Stimulated activated CD8-positive, alpha-beta memory T cell treated with anti-CD3 and anti-CD28 coated beads, Interleukin-7, amount 100 ng/mL, for 1 hour (primary cell): ENCODE results near the gene TACC2.
"Not testable (repeated sequence)": the region's sequence is repeated elsewhere in the genome, so short reads cannot be mapped to it uniquely, and the experiment has no call there.

Experiments used
- DNase-seq, 2 donors: peaks; one replicate each; pipeline ENCODE4 v3.0.0-alpha.2; 2020; ENCODE audit warnings: low read depth in 2 of 2

The TACC2 gene

GRCh38 chr10:122057841-122058413 lies 69.0 kb downstream of the TACC2 start:
- DNase-seq: no peak

GRCh38 chr10:122060250-122060649 lies 71.3 kb downstream of the TACC2 start:
- no peak for DNase-seq

DNA sequence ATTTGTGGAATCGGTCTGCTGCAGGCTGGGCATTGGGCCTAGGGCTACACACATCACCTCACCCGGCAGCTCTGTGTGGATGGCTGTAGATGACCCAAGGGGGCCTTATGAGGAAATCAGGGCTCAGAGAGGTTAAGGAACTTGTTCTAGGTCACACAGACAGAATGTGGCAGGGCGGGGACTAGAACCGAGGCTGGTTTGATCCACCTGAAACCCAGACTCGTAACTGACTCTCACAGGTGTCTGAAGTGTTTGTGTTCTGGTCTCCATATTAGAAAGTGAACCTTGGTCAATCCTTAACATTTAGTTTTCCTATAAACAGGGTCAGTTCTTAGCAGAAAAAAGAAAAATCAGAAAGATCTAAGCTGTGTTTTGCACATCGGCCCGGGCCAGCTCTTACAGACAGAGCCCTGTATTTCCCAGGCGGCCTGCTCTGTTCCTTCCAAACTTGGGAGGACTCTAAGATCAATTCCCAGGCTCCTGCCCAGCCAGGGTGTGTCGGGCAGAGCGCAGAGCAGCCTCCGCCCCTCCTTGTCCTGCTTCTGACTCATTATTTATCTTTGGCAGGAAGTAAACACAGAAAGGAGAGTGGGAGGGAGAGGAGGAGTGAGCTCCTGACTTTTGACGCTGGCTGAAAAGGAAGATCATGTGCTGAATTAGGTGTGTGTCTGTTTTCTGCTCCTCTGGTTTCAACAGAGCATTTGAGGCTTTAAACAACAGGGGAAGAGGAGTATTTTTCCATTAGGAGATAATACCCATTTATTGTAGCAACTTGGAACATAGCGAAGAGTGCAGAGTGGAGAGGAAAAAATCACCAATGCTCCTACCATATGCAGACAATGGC lies 74.1 kb downstream of the TACC2 start:
- DNase-seq: no peak

GRCh38 chr10:122066337-122066939 lies 77.5 kb downstream of the TACC2 start:
- DNase-seq: not testable (repeated sequence)

DNA sequence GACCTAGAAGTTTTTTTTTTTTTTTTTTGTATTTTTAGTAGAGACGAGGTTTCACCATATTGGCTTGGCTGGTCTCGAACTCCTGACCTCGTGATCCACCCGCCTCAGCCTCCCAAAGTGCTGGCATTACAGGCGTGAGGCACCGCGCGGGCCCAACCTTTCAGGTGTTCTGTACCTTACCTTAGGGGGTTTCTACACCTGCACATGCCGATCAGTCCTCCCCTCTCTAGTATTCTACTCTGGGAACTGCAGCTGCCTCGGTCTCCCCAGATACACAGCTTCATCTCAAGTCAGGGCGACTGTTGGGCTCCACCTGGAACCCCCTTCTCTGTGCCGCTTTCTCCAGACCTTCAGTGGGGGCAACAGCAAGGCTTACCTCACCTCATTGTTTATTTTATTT lies 79.9 kb downstream of the TACC2 start:
- DNase-seq: no peak

DNA sequence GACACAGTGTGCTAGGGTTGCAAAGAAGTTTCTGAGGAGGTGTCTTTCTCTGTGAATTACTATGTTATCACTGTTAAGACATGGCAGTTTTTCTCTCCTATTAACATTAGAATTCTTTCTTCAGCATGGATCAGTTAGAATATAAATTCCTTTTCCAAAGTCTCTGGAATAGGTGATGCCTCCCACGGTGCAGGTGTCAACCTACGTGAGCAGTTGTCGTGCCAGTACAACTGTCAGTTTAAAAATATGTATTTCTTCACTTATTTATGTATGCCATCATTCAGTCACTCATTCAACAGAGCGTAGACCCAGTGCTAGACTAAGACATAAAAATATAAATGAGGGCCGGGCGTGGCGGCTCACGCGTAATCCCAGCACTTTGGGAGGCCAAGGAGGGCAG lies 83.5 kb downstream of the TACC2 start:
- DNase-seq: no peak

DNA sequence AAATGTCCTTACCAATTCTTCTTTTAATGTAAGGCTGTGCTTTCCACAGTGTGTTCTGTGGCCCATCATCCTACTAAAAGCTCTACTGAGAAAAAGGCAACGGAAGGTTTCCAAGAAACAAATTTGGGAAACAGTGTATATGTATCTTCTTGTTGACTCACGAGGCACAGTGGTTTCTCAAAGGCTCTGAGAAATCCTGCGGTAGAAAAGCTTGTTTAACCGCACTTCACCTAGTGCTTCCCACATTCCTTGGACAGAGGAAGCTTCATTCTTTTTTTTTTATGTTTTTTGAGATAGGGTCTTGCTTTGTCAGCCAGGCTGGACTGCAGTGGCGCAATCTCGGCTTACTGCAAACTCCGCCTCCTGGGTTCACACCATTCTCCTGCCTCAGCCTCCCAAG lies 84.5 kb downstream of the TACC2 start:
- DNase-seq: no peak

- DNase-seq: no peak
These were observed 86.2 kb downstream of the TACC2 start for GRCh38 chr10:122075171-122075570.

DNA sequence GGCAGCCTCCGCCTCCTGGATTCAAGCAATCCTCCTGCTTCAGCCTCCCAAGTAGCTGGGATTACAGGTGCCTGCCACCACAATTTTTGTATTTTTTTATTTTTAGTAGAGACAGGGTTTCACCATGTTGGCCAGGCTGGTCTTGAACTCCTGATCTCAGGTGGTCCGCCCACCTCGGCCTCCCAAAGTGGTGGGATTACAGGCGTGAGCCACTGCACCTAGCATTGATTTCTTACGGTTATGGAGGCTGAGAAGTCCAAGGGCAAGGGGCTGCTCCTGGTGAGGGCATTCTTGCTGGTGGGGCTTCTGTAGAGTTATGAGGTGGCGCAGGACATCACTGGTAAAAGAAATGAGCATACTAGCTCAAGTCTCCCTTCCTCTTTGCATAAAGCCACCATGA lies 86.9 kb downstream of the TACC2 start:
- not testable (repeated sequence) for DNase-seq

DNA sequence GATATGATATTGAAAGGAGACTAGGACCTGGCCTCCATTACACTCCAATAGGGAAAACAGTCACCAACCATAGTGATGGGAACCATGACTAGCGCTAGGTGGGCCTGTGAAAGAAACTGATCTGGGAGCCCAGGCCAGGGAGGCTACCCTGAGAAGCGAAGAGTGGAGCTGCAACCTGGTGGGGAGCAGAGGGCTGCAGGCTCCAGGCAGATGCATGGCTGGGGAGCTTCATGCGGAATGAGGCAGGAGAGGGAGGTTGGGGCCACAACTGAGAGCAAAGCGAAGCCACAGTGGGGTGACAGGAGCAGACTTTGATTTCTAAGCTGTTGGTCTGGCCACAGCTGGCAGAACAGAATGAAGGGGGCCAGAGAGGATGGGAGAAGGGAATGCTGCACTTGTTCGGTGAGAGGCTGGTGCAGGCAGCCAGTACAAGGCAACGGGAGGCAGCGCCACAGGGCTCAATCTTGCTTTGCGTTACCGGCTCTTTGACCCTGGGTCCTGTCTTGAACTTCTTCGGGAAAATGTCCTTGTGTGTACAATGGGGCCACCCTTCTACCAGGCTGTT lies 88.4 kb downstream of the TACC2 start:
- DNase-seq: no peak

DNA sequence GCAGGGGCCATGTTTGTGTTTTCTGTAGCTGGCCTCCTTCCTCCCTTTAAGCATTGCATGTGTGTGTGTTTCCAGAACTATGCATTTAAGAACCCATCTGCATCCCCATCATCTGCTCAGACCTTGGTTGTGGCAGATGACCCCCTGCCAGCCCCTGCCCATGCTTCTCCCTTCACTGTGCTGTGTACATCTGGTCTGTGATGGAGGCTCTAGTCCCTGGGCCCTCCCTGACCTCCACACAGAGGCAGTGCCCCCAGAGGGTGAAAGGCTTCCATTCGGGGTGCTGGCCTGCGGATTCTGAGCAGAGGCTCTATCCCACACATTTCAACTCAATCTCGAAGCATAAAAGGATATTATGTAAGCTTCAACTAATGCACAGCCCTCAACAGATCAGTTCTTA lies 89.4 kb downstream of the TACC2 start:
- DNase-seq: no peak

GRCh38 chr10:122078965-122079795 lies 90.2 kb downstream of the TACC2 start:
- no peak for DNase-seq

DNA sequence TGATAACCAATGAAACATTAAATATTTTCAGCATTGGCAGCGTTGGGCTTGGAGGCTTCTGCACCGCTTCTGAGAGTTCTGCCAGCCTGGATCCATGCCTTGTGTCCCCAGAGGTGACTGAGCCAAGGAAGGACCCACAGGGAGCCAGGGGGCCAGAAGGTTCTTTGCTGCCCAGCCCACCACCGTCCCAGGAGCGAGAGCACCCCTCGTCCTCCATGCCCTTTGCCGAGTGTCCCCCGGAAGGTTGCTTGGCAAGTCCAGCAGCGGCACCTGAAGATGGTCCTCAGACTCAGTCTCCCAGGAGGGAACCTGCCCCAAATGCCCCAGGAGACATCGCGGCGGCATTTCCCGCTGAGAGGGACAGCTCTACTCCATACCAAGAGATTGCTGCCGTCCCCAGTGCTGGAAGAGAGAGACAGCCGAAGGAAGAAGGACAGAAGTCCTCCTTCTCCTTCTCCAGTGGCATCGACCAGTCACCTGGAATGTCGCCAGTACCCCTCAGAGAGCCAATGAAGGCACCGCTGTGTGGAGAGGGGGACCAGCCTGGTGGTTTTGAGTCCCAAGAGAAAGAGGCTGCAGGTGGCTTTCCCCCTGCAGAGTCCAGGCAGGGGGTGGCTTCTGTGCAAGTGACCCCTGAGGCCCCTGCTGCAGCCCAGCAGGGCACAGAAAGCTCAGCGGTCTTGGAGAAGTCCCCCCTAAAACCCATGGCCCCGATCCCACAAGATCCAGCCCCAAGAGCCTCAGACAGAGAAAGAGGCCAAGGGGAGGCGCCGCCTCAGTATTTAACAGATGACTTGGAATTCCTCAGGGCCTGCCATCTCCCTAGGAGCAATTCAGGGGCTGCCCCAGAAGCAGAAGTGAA lies 93.9 kb downstream of the TACC2 start:
- no peak for DNase-seq

DNA sequence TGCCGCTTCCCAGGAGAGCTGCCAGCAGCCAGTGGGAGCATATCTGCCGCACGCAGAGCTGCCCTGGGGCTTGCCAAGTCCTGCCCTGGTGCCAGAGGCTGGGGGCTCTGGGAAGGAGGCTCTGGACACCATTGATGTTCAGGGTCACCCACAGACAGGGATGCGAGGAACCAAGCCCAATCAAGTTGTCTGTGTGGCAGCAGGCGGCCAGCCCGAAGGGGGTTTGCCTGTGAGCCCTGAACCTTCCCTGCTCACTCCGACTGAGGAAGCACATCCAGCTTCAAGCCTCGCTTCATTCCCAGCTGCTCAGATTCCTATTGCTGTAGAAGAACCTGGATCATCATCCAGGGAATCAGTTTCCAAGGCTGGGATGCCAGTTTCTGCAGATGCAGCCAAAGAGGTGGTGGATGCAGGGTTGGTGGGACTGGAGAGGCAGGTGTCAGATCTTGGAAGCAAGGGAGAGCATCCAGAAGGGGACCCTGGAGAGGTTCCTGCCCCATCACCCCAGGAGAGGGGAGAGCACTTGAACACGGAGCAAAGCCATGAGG lies 94.6 kb downstream of the TACC2 start:
- DNase-seq: no peak

DNA sequence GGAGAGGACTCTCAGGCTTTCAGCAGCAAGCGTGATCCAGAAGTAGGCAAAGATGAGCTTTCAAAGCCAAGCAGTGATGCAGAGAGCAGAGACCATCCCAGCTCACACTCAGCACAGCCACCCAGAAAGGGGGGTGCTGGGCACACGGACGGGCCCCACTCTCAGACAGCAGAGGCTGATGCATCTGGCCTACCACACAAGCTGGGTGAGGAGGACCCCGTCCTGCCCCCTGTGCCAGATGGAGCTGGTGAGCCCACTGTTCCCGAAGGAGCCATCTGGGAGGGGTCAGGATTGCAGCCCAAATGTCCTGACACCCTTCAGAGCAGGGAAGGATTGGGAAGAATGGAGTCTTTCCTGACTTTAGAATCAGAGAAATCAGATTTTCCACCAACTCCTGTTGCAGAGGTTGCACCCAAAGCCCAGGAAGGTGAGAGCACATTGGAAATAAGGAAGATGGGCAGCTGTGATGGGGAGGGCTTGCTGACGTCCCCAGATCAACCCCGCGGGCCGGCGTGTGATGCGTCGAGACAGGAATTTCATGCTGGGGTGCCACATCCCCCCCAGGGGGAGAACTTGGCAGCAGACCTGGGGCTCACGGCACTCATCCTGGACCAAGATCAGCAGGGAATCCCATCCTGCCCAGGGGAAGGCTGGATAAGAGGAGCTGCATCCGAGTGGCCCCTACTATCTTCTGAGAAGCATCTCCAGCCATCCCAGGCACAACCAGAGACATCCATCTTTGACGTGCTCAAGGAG lies 95.5 kb downstream of the TACC2 start:
- DNase-seq: no peak

- no peak for DNase-seq
These were observed 96.5 kb downstream of the TACC2 start for GRCh38 chr10:122085423-122085911.

GRCh38 chr10:122086416-122087240 lies 97.7 kb downstream of the TACC2 start:
- no peak for DNase-seq

- no peak for DNase-seq
These were observed 98.5 kb downstream of the TACC2 start for GRCh38 chr10:122087436-122087835.
